T-helper 2 cell treated with Interferon-gamma antibody and Interleukin-4, amounts not matched to agents 100 ng/mL and 5 ng/mL, for 36 hours (primary cell): ENCODE data around the gene SLC20A1. TPM values are rescaled to one million over a fixed set of nuclear protein-coding genes. Genes with fewer than 3 reads are reported as not detected.
"Not testable (repeated sequence)": the region's sequence is repeated elsewhere in the genome, so short reads cannot be mapped to it uniquely, and the experiment has no call there.

Experiments
- intact Hi-C: fragments of 100-400 bp; cut with micrococcal nuclease; formaldehyde crosslinking; loops from one replicate; pipeline ENCODE4 v1.15.1; 2023
- total RNA-seq: library from RNA; stranded (reverse); gene quantifications from 2 replicates; pipeline ENCODE4 v1.2.3, GENCODE V29; 2022

Gene SLC20A1, protein sequence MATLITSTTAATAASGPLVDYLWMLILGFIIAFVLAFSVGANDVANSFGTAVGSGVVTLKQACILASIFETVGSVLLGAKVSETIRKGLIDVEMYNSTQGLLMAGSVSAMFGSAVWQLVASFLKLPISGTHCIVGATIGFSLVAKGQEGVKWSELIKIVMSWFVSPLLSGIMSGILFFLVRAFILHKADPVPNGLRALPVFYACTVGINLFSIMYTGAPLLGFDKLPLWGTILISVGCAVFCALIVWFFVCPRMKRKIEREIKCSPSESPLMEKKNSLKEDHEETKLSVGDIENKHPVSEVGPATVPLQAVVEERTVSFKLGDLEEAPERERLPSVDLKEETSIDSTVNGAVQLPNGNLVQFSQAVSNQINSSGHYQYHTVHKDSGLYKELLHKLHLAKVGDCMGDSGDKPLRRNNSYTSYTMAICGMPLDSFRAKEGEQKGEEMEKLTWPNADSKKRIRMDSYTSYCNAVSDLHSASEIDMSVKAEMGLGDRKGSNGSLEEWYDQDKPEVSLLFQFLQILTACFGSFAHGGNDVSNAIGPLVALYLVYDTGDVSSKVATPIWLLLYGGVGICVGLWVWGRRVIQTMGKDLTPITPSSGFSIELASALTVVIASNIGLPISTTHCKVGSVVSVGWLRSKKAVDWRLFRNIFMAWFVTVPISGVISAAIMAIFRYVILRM
- total RNA-seq, result 156 and 161 TPM in 2 replicates

DNA sequence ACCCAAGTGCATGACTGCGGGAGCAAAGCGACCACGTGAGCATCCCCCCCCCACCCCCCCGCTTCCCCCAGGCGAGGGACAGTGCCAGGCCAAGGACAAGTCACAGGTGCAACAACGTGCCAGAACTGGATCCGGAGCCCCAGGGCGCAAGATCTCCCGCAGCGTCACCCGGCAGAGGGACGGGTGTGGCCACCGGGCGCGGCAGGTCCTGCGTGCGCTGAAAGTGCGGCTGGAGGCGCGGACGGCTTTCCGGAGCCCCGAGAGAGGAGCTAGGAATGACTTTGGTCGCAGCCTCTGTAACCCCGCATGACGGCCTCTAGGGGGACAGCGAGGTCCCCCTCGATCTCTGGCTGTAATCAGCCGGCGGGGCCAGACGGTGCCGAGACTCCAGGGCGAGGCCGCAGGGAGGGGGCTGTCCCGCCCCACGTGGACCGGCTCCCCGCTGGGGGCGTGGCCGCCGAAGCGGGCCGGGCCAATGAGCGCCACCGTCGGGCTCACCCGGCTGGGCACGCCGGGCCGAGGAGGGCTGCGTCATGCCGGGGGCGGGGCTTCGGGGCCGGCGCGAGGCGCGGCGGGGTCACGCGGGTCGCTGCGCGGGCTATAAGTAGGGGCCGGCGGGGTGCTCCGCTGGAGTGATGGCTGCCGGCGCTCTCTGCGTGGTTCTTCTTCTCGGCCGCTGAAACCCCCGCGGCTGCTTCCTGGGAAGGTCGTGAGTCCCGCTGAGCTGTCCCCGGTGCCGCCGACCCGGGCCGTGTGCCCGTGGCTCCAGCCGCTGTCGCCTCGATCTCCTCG is at the start of gene SLC20A1:
Gene SLC20A1 (plus strand): TSS at position 630 of the 792 bp plus-strand sequence. CDS start 890 bp downstream, outside the sequence.
- intact Hi-C loops, result loop anchor here (1.0 to 10.0 kb wide), 10 partner anchors 9 to 591 kb away; partner anchors contain the start of genes CHCHD5, PSD4, TMEM87B and ZC3H8

DNA sequence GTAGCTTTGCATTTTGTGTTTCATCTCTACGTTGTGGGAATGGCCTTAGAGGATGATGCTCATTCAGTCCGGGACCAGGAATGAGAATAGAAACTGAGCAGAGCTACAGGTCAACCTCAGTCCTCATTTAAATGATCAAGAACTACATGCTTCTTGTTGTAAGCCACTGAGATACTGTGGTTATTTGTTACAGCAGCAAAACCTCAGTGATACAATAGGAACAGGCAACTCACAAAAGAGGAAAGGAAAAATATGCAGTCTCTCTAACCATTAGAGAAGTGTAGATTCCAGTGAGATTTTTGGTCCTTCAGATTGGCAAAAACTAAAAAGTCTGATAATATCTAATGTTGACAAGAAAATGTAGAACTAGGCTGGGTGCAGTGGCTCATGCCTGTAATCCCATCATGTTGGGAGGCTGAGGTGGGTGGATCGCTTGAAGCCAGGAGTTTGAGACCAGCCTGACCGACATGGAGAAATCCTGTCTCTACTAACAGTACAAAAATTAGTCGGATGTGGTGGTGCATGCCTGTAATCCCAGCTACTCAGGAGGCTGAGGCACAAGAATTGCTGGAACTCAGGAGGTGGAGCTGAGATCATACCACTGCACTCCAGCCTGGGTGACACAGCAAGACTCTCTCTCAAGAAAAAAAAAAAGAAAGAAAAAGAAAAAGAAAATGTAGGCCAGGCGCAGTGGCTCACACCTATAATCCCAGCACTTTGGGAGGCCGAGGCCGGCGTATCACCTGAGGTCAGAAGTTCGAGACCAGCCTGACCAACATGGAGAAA is 48.0 kb upstream of the SLC20A1 start:
- intact Hi-C loops, result no loop called here

DNA sequence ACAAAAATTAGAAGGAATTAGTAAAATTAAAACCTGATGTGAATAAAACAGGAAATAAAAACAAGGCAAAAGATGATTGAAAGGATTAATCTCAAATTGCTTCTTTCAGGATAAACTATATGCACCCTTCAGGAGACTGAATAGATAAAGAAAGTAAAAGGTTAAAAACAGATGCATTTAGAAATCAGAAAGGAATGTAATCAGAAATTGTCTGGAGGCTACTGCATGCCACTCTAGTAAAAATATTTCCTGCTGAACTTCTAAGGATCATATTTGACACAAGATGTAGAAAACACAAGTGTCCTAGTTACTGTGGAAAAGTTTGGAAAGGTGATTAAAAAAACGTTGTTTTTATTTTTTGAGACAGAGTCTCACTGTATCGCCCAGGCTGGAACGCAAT is 45.1 kb upstream of the SLC20A1 start:
- intact Hi-C loops, result loop anchor here (1.0 to 5.0 kb wide), 4 partner anchors 24 to 342 kb away; no protein-coding TSS in a partner anchor

DNA sequence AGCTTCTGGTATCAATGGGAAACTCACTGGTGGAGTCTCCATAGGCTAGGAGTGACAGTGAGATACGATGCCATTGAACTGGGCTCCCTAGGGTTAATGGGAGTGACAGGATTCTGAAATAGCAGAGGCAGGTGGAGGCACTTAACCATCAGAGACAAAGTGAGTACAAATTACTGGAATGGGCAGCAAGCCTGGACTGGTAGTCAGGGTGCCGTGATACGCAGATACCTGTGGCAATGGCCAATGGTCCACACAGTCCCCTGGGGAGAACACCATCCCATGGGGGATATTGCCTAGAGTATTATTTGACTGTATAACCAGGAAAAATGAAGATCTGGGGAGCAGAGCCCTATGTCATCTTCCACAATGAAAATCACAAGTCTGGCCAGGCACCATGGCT is 44.0 kb upstream of the SLC20A1 start:
- intact Hi-C loops, result loop anchor here (5.0 kb wide), 1 partner anchor 341 kb away; no protein-coding TSS in a partner anchor

DNA sequence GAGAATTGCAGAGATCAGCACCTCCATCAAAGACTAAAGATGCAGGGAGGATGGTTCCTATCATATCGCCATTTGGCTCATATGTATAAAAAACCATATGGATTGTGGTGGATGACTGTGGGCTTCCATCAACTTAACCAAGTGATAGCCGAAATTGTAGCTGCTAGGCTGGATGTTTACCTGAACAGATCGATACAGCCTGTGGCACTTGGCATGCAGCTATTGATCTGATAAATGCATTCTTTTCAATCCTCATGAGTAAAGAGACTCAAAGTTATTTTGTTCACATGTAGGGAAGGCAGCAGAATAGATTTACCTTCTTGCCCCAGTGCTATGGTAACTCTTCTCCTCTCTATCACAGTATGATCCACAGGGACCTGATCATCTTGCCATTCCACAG is 42.8 kb upstream of the SLC20A1 start:
- intact Hi-C loops, result loop anchor here (5.0 kb wide), 1 partner anchor 339 kb away; no protein-coding TSS in a partner anchor

DNA sequence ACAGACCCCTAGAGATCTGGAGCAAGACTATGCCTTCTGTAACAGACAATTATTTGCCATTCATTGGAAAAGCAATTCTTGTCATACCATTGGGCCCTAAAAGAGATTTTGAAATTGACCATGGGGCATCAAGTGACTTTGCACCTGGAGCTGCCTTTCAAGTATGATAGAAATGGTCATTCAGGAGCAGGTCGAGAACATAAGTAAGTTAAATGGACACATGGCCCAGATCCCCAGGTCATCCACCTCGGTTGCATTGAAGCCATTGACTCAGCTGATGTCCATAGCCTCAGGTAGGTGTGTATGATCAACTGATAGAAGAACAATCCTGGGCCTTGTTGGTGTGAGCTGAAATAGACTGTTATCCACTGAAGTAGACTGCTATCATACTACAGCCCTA is 42.0 kb upstream of the SLC20A1 start:
- intact Hi-C loops, result loop anchor here (5.0 kb wide), 1 partner anchor 339 kb away; no protein-coding TSS in a partner anchor

DNA sequence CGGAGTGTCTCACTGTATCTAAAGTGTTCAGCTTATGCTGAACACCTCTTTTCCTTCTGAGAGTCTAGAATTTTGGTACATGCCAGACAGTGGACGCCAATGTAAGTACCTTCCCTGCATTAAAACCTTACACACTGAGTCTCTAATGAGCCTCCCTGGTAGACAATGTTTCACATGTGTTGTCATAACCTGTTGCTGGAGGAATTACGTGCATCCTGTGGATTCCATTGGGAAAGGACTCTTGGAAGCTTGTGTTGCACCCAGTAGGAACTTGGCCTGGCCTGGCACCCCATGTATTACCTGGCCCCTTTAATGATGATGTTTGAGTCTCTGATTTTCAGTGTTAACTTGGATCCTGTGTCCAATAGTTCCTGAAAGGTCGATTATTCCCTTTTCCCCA is 40.8 kb upstream of the SLC20A1 start:
- intact Hi-C loops, result loop anchor here (5.0 kb wide), 1 partner anchor 337 kb away; no protein-coding TSS in a partner anchor

DNA sequence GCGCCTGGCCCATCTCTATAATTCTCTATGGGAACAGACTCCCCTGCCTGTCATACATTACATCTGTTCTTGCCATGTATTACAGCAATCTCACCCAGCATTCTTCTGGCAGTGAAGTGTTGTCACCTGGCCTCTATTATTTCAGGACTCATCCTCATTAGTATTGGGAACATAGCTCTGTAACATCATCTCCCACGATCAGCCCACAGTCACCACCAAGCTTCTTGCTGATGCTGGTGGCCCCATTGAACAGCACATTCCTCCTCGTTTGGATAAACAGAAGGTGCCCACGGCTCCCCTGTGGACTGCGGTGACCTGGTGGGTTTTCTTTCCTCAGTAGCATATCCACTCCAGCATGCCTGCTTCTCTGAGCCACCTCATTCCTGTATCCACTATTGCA is 39.8 kb upstream of the SLC20A1 start:
- intact Hi-C loops, result no loop called here

DNA sequence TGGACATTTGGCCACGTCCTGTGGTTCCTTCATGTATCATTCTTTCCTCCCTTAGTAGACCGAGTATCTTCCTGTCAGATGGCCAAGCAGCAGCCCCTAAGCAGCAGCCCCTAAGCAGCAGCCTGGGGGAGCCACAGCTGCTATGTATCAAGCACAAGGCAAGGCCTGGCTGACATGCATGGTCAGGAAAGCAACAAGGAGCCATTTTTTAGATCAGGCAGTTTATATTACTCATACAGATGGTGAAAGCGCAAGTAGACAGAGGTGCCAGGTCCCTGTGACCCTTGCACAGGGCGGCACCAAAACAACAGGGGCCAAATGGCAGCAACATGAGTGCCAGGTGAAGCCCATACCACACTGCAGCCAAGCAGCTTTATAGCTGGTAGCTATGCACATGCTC is 39.2 kb upstream of the SLC20A1 start:
- intact Hi-C loops, result no loop called here

DNA sequence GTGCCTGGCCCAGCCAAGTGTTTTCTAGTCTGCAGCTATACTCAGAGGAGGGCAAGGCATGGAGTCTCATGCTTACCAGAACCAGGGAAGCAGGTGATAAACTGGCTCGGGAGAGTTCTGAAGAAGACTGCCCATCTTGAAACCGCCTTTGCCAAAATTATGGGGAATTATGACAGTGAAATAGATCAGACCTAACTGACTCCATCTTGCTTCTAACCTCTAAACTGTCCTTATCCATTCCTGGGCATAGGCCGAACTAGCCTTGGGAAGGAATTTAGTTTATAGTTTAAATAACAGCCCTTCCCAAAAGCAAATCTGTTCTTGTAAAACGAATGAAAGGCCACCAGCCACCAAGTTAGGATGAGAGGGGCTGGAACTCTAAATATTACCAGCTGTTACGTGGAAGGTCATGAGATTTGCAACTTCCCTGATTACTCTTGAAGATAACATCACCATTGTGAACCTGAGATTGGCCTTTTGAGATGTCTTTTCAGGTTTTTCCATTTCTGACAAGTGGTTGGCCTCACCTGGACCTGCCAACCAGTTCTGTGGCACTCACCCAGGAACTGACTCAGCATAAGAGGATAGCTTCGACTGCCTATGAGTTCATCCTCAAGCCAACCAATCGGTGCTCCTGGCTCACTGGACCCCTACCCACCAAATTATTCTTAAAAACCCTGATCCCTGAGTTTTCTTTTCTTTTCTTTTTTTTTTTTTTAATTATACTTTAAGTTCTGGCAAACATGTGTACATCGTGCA is 37.9 kb upstream of the SLC20A1 start:
- intact Hi-C loops, result no loop called here

DNA sequence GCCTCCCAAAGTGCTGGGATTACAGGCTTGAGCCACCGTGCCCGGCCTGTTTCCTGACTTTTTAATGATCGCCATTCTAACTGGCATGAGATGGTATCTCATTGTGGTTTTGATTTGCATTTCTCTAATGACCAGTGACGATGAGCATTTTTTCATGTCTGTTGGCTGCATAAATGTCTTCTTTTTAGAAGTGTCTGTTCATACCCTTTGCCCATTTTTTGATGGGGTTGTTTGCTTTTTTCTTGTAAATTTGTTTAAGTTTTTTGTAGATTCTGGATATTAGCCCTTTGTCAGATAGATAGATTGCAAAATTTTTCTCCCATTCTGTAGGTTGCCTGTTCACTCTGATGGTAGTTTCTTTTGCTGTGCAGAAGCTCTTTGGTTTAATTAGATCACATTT is 36.4 kb upstream of the SLC20A1 start:
- intact Hi-C loops, result not testable (repeated sequence)

DNA sequence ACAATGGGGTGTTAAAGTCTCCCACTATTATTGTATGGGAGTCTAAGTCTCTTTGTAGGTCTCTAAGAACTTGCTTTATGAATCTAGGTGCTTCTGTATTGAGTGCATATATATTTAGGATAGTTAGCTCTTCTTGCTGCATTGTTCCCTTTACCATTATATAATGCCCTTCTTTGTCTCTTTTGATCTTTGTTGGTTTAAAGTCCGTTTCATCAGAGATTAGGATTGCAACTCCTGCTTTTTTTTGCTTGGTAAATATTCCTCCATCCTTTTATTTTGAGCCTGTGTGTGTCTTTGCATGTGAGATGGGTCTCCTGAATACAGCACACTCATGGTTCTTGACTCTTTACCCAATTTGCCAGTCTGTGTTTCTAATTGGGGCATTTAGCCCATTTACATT is 33.5 kb upstream of the SLC20A1 start:
- intact Hi-C loops, result not testable (repeated sequence)

DNA sequence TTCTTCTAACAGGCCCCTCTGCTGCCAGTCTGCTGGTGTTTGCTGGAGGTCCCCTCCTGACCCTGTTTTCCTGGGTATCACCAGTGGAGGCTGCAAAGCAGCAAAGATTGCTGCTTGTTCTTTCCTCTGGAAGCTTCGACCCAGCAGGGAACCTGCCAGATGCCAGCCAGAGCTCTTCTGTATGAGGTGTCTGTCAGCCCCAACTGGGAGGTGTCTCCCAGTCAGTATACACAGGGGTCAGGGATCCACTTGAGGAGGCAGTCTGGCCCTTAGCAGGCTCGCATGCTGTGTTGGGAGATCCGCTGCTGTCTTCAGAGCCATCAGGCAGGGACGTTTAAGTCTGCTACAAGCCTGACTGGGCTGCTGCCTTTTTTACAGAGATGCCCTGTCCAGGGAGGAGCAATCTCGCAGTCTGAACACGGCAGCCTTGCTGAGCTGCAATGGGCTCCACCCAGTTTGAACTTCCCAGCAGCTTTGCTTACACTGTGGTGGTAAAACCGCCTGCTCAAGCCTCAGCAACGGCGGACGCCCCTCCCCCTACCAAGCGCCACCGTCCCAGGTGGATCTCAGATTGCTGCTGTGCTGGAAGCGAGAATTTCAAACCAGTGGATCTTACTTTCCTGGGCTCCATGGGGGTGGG is 31.4 kb upstream of the SLC20A1 start:
- intact Hi-C loops, result no loop called here

DNA sequence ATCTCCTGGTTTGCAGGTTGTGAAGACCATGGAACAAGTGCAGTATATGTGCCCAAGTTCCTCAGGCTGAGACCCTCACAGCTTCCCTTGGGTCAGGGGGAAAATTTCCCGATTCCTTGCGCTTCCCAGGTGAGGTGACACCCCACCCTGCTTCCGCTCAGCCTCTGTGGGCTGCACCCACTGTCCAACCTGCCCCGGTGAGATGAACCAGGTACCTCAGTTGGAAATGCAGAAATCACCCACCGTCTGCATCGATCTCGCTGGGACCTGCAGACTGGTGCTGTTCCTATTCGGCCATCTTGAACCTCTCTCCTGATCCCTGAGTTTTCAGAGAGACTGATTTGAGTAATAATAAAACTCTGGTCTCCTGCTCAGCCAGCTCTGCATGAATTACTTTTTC is 30.7 kb upstream of the SLC20A1 start:
- intact Hi-C loops, result no loop called here

DNA sequence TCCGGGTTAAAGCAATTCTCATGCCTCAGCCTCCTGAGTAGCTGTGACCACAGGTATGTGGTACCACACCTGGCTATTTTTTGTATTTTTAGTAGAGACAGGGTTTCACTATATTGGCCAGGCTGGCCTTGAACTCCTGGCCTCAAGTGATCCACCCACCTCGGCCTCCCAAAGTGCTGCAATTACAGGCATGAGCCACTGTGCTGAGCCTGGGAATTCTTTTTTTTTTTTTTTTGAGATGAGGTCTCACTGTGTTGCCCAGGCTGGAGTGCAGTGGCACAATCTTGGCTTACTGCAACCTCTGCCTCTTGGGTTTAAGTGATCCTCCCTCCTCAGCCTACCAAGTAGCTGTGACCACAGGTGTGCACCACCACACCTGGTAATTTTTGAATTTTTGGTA is 29.9 kb upstream of the SLC20A1 start:
- intact Hi-C loops, result not testable (repeated sequence)

DNA sequence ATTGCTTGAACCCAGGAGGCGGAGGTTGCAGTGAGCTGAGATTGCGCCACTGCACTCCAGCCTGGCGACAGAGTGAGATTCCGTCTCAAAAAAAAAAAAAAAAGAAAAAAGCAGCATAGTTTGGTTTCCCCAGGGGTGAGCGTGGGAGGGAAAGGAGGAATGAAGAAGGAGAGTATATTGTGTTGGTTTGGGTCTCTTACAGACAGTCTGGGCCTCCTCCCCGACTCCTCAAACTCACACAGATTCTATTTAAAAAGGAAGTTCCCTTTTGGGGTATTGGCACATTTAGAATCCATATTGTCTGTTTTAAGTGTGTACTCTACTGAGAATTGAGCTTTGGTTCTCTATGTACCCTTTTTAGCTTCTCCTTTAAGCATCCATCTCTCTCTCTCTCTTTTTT is 27.4 kb upstream of the SLC20A1 start:
- intact Hi-C loops, result no loop called here

DNA sequence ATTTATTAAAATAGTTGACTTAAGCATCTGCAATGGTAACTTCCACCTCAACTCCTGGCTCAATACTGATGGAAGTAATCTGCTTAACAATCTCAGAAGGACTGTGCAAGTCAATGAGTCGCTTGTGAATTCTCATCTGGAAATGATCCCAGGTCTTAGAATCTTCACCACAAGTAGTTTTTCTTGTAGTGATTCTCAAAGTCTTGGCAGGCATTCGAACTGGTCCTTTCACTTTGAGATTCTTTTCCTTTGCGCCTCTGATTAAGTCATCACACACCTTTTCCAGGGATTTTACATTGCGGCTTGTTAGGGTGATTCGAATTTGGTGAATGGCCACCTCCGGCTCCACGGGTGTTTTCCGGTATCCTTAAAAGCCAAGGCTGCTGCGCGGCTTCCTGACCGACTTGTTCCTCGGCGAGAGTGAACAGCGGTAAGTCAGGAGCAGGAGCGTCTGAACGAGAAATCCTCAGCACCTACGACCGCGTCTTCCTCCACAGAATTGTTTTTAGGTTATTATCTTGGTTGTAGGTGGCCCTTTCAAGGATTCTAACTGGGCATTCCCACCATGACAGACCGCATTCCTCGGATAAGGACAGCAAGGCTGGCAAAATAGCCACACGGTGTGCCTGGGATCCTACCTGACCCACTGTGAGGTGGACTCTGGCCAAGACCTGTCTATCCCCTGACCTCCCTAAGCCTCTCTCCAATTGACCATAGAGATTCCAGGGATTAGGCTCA is 23.8 kb upstream of the SLC20A1 start:
- intact Hi-C loops, result no loop called here

DNA sequence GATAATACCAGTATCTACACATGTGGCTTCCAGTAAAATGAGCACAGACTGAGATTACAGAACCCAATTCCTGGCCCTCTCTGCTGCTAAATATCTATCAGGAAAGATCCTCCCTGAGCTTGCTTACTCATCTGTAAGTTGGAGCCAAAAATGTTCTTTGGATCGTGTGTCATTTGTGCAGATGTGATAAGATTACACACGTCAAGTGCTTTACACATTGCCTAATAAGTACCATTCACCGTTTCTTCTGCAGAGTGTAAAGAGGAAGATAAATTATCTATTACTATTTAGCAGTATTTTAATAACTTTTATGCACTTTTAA is 23.2 kb upstream of the SLC20A1 start:
- intact Hi-C loops, result no loop called here
